ENCODE measurements around the gene KLF3. TPM values are rescaled to one million over a fixed set of nuclear protein-coding genes. Genes with fewer than 3 reads are reported as not detected.
A peak's percentile ranks its signal among the peaks of the same experiment; 100 is the strongest.

The KLF3 gene
- total RNA-seq, 4 donors from 2014 or later: 30.8 to 50.4 (median 40.4) TPM

- intact Hi-C loops (cut with DNase I): no loop called here
- Histone ChIP-seq H3K27ac (replicated peaks in 1 of 4) (no peak overlapping the region), H3K4me1 (no peaks in the 10 kb centered on the region), H3K4me3 (no peak overlapping the region), H3K27me3 (no peaks in the 10 kb centered on the region), H3K9me3 (no peaks in the 10 kb centered on the region), H3K36me3 (no peaks in the 10 kb centered on the region)
- WGBS: 84% methylated on average over 2 of the region's 2 CpGs
- no peak for TF ChIP-seq POLR2AphosphoS5 (IDR thresholded peaks at IDR 0.05)
- TF ChIP-seq CTCF (IDR thresholded peaks at IDR 0.05): no peak
- no peak for TF ChIP-seq EP300 (IDR thresholded peaks at IDR 0.05)
- no peak for TF ChIP-seq POLR2A (IDR thresholded peaks at IDR 0.05; ENCODE audit: low read depth)
- DNase-seq (ENCODE audit: extremely low spot score): peak; percentile 19
Measured at GRCh38 chr4:38647101-38647819, 16.7 kb upstream of the KLF3 start.

GRCh38 chr4:38650133-38650532, 13.9 kb upstream of the KLF3 start:
- Histone ChIP-seq H3K36me3 (no peaks in the 10 kb centered on the region), H3K9me3 (no peaks in the 10 kb centered on the region), H3K4me3 (no peak overlapping the region), H3K27me3 (no peaks in the 10 kb centered on the region), H3K4me1 (no peaks in the 10 kb centered on the region), H3K27ac (replicated peaks in 1 of 4) (no peak overlapping the region)
- 94% methylated on average over 9 of the region's 9 CpGs for WGBS
- DNase-seq (ENCODE audit: extremely low spot score): peak; percentile 34
- no peak for TF ChIP-seq EP300 (IDR thresholded peaks at IDR 0.05)
- TF ChIP-seq POLR2AphosphoS5 (IDR thresholded peaks at IDR 0.05): no peak
- no peak for TF ChIP-seq CTCF (IDR thresholded peaks at IDR 0.05)
- TF ChIP-seq POLR2A (IDR thresholded peaks at IDR 0.05; ENCODE audit: low read depth): no peak
- intact Hi-C loops (cut with DNase I): no loop called here

GRCh38 chr4:38654273-38654672, 9.7 kb upstream of the KLF3 start:
- TF ChIP-seq CTCF (IDR thresholded peaks at IDR 0.05) (no peak), EP300 (IDR thresholded peaks at IDR 0.05) (no peak), POLR2A (IDR thresholded peaks at IDR 0.05; ENCODE audit: low read depth) (no peak), POLR2AphosphoS5 (IDR thresholded peaks at IDR 0.05) (no peak)
- H3K4me3 ChIP-seq: no peak overlapping the region
- intact Hi-C loops (cut with DNase I): no loop called here
- H3K27me3 ChIP-seq: no peaks in the 10 kb centered on the region
- peak; percentile 39 for DNase-seq (ENCODE audit: extremely low spot score)
- H3K9me3 ChIP-seq: no peaks in the 10 kb centered on the region
- H3K36me3 ChIP-seq: no peaks in the 10 kb centered on the region
- H3K27ac ChIP-seq (replicated peaks in 1 of 4): no peak overlapping the region
- H3K4me1 ChIP-seq: peaks cover 0 to under 1% (median 0%) of the 10 kb centered on the region in 4 donors
- 81% methylated on average over 8 of the region's 8 CpGs for WGBS

- H3K27ac ChIP-seq (replicated peaks in 1 of 4): no peak overlapping the region
- no peaks in the 10 kb centered on the region for H3K36me3 ChIP-seq
- H3K27me3 ChIP-seq: no peaks in the 10 kb centered on the region
- peaks cover 0 to 4% (median 0%) of the 10 kb centered on the region in 4 donors for H3K4me1 ChIP-seq
- intact Hi-C loops (cut with DNase I): no loop called here
- H3K9me3 ChIP-seq: no peaks in the 10 kb centered on the region
- TF ChIP-seq EP300 (IDR thresholded peaks at IDR 0.05) (no peak), CTCF (IDR thresholded peaks at IDR 0.05) (no peak), POLR2A (IDR thresholded peaks at IDR 0.05; ENCODE audit: low read depth) (no peak), POLR2AphosphoS5 (IDR thresholded peaks at IDR 0.05) (no peak)
- peak; percentile 34 for DNase-seq (ENCODE audit: extremely low spot score)
- no peak overlapping the region for H3K4me3 ChIP-seq
- WGBS: 77% methylated on average over 2 of the region's 2 CpGs
Measured at GRCh38 chr4:38656111-38656510, 7.9 kb upstream of the KLF3 start.
